Measurements from ENCODE around the gene SUGP1. TPM values are rescaled to one million over a fixed set of nuclear protein-coding genes. Genes with fewer than 3 reads are reported as not detected.

SUGP1 gene
- total RNA-seq, 1 experiment from 2014 or later, result 73.8 TPM

- Histone ChIP-seq H3K27me3 (replicated peaks; ENCODE audit: insufficient read depth, low read depth, low read length, poor library complexity) (peaks cover 27% of the 10 kb centered on the region), H3K9me3 (ENCODE audit: low read depth, low read length, poor library complexity, severe bottlenecking) (no peaks in the 10 kb centered on the region)
Measured at GRCh38 chr19:19227217-19227616, 93.1 kb downstream of the SUGP1 start.

DNA sequence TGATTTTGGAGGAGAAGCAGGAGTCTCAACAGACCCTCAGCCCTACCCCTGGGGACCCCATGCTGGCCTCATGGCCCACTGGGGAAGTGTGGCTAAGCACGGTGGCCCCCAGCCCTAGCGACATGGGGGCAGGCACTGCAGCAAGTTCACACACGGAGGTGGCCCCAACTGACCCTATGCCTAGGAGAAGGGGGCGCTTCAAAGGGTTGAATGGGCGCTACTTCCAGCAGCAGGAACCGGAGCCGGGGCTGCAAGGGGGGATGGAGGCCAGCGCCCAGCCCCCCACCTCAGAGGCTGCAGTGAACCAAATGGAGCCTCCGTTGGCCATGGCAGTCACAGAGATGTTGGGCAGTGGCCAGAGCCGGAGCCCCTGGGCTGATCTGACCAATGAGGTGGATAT is 93.6 kb downstream of the SUGP1 start:
- intact Hi-C loops (cut with micrococcal nuclease; ENCODE audit: unreplicated experiment), result no loop called here
- Histone ChIP-seq H3K27ac (ENCODE audit: low read depth, low read length, poor library complexity, severe bottlenecking) (no peak overlapping the region), H3K4me3 (ENCODE audit: low read depth, low read length, poor library complexity, severe bottlenecking) (no peak overlapping the region), H3K27me3 (replicated peaks; ENCODE audit: insufficient read depth, low read depth, low read length, poor library complexity) (peaks cover 27% of the 10 kb centered on the region), H3K4me1 (ENCODE audit: insufficient read depth, low read length, poor library complexity, severe bottlenecking) (no peaks in the 10 kb centered on the region), H3K9me3 (ENCODE audit: low read depth, low read length, poor library complexity, severe bottlenecking) (no peaks in the 10 kb centered on the region), H3K36me3 (ENCODE audit: insufficient read depth, low read length, poor library complexity, severe bottlenecking) (no peaks in the 10 kb centered on the region)
- CTCF ChIA-PET, result no interaction called here
- POLR2A ChIA-PET (ENCODE audit: low non-redundant PET), result no interaction called here
- DNase-seq (ENCODE audit: low spot score), result no peak
- no peak for TF ChIP-seq EZH2 (IDR thresholded peaks at IDR 0.05; ENCODE audit: borderline replicate concordance, low read depth, low read length, poor library complexity, severe bottlenecking)
- TF ChIP-seq, protein P1, sequence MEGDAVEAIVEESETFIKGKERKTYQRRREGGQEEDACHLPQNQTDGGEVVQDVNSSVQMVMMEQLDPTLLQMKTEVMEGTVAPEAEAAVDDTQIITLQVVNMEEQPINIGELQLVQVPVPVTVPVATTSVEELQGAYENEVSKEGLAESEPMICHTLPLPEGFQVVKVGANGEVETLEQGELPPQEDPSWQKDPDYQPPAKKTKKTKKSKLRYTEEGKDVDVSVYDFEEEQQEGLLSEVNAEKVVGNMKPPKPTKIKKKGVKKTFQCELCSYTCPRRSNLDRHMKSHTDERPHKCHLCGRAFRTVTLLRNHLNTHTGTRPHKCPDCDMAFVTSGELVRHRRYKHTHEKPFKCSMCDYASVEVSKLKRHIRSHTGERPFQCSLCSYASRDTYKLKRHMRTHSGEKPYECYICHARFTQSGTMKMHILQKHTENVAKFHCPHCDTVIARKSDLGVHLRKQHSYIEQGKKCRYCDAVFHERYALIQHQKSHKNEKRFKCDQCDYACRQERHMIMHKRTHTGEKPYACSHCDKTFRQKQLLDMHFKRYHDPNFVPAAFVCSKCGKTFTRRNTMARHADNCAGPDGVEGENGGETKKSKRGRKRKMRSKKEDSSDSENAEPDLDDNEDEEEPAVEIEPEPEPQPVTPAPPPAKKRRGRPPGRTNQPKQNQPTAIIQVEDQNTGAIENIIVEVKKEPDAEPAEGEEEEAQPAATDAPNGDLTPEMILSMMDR (conservative IDR thresholded peaks at IDR 0.05; ENCODE audit: low read depth, low read length), result no peak
- BruUV-seq (replicated peaks), result no TSS peak

More at GRCh38 chr19:19227217-19227616, 93.1 kb downstream of the SUGP1 start:
- intact Hi-C loops (cut with micrococcal nuclease; ENCODE audit: unreplicated experiment), result no loop called here
- ChIA-PET POLR2A (ENCODE audit: low non-redundant PET) (no interaction called here), CTCF (no interaction called here)
- no peak overlapping the region for H3K27ac ChIP-seq (ENCODE audit: low read depth, low read length, poor library complexity, severe bottlenecking)
- H3K4me3 ChIP-seq (ENCODE audit: low read depth, low read length, poor library complexity, severe bottlenecking), result no peak overlapping the region
- no peak for DNase-seq (ENCODE audit: low spot score)
- BruUV-seq (replicated peaks), result no TSS peak
- H3K36me3 ChIP-seq (ENCODE audit: insufficient read depth, low read length, poor library complexity, severe bottlenecking), result no peaks in the 10 kb centered on the region
- TF ChIP-seq EZH2 (IDR thresholded peaks at IDR 0.05; ENCODE audit: borderline replicate concordance, low read depth, low read length, poor library complexity, severe bottlenecking), result no peak
- TF ChIP-seq, protein P1 (conservative IDR thresholded peaks at IDR 0.05; ENCODE audit: low read depth, low read length), result no peak
- no peaks in the 10 kb centered on the region for H3K4me1 ChIP-seq (ENCODE audit: insufficient read depth, low read length, poor library complexity, severe bottlenecking)

DNA sequence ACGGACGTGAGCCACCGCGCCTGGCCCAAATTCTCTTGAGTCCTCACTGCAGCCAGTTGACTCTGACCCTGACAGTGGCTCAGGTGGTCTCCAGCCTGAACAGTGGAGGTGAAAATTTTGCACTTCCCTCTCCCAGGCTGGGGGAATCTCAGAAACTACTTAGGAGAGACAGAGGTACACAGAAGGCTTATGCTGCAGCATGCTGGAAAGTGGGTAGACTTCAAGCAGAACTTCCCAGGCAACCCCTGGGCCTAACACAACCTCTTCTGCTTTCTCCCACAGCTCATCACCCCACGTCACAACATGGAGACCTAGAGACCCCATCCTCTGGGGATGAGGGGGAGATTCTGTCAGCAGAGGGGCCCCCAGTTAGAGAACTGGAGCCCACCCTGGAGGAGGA is 94.1 kb downstream of the SUGP1 start:
- ChIA-PET CTCF (interaction anchor here (0.5 kb wide), 1 partner anchor 80 kb away, joined by 4 read pairs; no protein-coding TSS in a partner anchor), POLR2A (ENCODE audit: low non-redundant PET) (no interaction called here)
- Histone ChIP-seq H3K4me1 (ENCODE audit: insufficient read depth, low read length, poor library complexity, severe bottlenecking) (no peaks in the 10 kb centered on the region), H3K4me3 (ENCODE audit: low read depth, low read length, poor library complexity, severe bottlenecking) (no peak overlapping the region), H3K27ac (ENCODE audit: low read depth, low read length, poor library complexity, severe bottlenecking) (no peak overlapping the region), H3K36me3 (ENCODE audit: insufficient read depth, low read length, poor library complexity, severe bottlenecking) (no peaks in the 10 kb centered on the region), H3K27me3 (replicated peaks; ENCODE audit: insufficient read depth, low read depth, low read length, poor library complexity) (peaks cover 27% of the 10 kb centered on the region), H3K9me3 (ENCODE audit: low read depth, low read length, poor library complexity, severe bottlenecking) (no peaks in the 10 kb centered on the region)
- no peak for DNase-seq (ENCODE audit: low spot score)
- intact Hi-C loops (cut with micrococcal nuclease; ENCODE audit: unreplicated experiment), result no loop called here
- TF ChIP-seq, protein P1 (conservative IDR thresholded peaks at IDR 0.05; ENCODE audit: low read depth, low read length), result no peak
- no peak for TF ChIP-seq EZH2 (IDR thresholded peaks at IDR 0.05; ENCODE audit: borderline replicate concordance, low read depth, low read length, poor library complexity, severe bottlenecking)
- BruUV-seq (replicated peaks), result no TSS peak

Other genes starting within 250 kb of the SUGP1 start
- gene TMEM161A, start 182.0 kb downstream of the SUGP1 start, total RNA-seq (2021), result 34.4 and 42.8 TPM in 2 replicates
- 2.9 and 3.4 TPM in 2 replicates for gene MEF2B, start 150.2 kb downstream of the SUGP1 start, total RNA-seq (2021)
- 29.9 and 37.5 TPM in 2 replicates for gene BORCS8, start 128.4 kb downstream of the SUGP1 start, total RNA-seq (2021)
- 96.3 and 109 TPM in 2 replicates for gene RFXANK, start 128.3 kb downstream of the SUGP1 start, total RNA-seq (2021)
- gene NR2C2AP, start 117.1 kb downstream of the SUGP1 start, total RNA-seq (2021), result 35.6 and 45.3 TPM in 2 replicates
- not detected in 2 replicates for gene NCAN, start 108.6 kb downstream of the SUGP1 start, total RNA-seq (2021)
- gene TM6SF2, start 47.2 kb downstream of the SUGP1 start, total RNA-seq (2021), result not detected in 2 replicates
- gene MAU2, start 320 bp upstream of the SUGP1 start, total RNA-seq (2021), result 66.7 and 72.6 TPM in 2 replicates
- gene GATAD2A, start 85.2 kb upstream of the SUGP1 start, total RNA-seq (2021), result 202 and 218 TPM in 2 replicates
- 2.5 TPM in 2 replicates for gene TSSK6, start 195.0 kb upstream of the SUGP1 start, total RNA-seq (2021)
- 421 and 431 TPM in 2 replicates for gene NDUFA13, start 195.7 kb upstream of the SUGP1 start, total RNA-seq (2021)
- gene YJEFN3, start 208.4 kb upstream of the SUGP1 start, total RNA-seq (2021), result 8.6 TPM in 2 replicates
- gene CILP2, start 217.8 kb upstream of the SUGP1 start, total RNA-seq (2021), result 0.77 and 1.6 TPM in 2 replicates